ENCODE measurements around the gene DLST.

GRCh38 chr14:74868739-74869138, 13.0 kb upstream of the DLST start:
- TF ChIP-seq CTCF (IDR thresholded peaks at IDR 0.05) (no peak), EP300 (IDR thresholded peaks at IDR 0.05) (no peak)
